ENCODE data around the gene CLMN.

Gene CLMN

GRCh38 chr14:95246870-95247269 is 72.8 kb downstream of the CLMN start:
- TF ChIP-seq, protein P1, sequence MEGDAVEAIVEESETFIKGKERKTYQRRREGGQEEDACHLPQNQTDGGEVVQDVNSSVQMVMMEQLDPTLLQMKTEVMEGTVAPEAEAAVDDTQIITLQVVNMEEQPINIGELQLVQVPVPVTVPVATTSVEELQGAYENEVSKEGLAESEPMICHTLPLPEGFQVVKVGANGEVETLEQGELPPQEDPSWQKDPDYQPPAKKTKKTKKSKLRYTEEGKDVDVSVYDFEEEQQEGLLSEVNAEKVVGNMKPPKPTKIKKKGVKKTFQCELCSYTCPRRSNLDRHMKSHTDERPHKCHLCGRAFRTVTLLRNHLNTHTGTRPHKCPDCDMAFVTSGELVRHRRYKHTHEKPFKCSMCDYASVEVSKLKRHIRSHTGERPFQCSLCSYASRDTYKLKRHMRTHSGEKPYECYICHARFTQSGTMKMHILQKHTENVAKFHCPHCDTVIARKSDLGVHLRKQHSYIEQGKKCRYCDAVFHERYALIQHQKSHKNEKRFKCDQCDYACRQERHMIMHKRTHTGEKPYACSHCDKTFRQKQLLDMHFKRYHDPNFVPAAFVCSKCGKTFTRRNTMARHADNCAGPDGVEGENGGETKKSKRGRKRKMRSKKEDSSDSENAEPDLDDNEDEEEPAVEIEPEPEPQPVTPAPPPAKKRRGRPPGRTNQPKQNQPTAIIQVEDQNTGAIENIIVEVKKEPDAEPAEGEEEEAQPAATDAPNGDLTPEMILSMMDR (IDR thresholded peaks at IDR 0.05; ENCODE audit: low read depth, low read length): no peak
- Histone ChIP-seq H3K27me3 (ENCODE audit: insufficient read depth, low read depth, severe bottlenecking) (no peaks in the 10 kb centered on the region), H3K27ac (no peak overlapping the region), H3K36me3 (no peaks in the 10 kb centered on the region), H3K4me3 (ENCODE audit: low read depth, low read length) (no peak overlapping the region), H3K9me3 (ENCODE audit: severe bottlenecking) (no peaks in the 10 kb centered on the region)
- DNase-seq: no peak

- no peak overlapping the region for H3K4me3 ChIP-seq (ENCODE audit: low read depth, low read length)
- DNase-seq: no peak
- H3K9me3 ChIP-seq (ENCODE audit: severe bottlenecking): no peaks in the 10 kb centered on the region
- H3K27me3 ChIP-seq (ENCODE audit: insufficient read depth, low read depth, severe bottlenecking): no peaks in the 10 kb centered on the region
- H3K27ac ChIP-seq: no peak overlapping the region
- no peaks in the 10 kb centered on the region; the same call in 1 of the 2 replicates for H3K36me3 ChIP-seq
- TF ChIP-seq, protein P1 (IDR thresholded peaks at IDR 0.05; ENCODE audit: low read depth, low read length): no peak
Measured at GRCh38 chr14:95245334-95245733, 74.4 kb downstream of the CLMN start.

DNA sequence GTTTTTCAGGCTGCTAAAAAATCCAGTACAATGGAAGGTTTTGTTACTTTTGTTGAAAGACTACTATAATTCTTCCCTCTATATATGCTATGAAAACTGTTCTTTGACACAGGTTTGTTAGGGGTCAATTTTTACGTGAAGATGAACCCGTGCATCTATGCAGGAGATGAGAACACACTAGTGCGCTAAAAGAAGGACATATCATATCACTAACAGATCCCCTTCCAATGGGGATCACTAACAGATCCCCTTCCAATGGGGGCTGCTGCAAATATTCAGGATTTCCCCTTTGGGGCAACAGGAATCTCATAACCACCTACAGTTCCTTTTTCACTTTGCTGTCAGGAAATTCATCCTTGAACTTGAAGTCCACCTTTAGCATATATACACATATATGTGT is 75.1 kb downstream of the CLMN start:
- no peak overlapping the region for H3K27ac ChIP-seq
- H3K9me3 ChIP-seq (ENCODE audit: severe bottlenecking): no peaks in the 10 kb centered on the region
- TF ChIP-seq, protein P1 (IDR thresholded peaks at IDR 0.05; ENCODE audit: low read depth, low read length): no peak
- H3K27me3 ChIP-seq (ENCODE audit: insufficient read depth, low read depth, severe bottlenecking): no peaks in the 10 kb centered on the region
- H3K4me3 ChIP-seq (ENCODE audit: low read depth, low read length): no peak overlapping the region
- H3K36me3 ChIP-seq: peaks cover 4% of the 10 kb centered on the region; the same call in 1 of the 2 replicates
- no peak for DNase-seq

DNA sequence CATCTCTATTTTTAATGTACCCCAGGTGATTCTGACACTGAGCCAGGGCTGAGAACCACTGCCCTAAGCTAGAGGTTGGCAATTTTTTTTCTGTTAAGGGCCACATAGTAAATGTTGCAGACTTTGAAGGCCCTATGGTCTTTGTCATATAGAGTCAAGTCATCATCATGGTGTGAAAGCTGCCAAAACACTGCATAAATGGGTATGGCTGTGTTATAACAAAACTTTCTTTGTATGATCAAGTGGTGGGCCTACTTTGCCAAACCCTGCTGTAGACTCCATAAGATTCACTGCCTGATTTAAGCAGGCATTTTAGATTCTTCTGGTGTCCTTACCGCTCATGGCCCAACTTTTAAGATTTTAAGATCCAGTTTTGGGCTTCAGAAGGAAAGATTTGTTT is 76.8 kb downstream of the CLMN start:
- TF ChIP-seq, protein P1 (IDR thresholded peaks at IDR 0.05; ENCODE audit: low read depth, low read length): no peak
- DNase-seq: no peak
- H3K27ac ChIP-seq: no peak overlapping the region
- no peak overlapping the region for H3K4me3 ChIP-seq (ENCODE audit: low read depth, low read length)
- no peaks in the 10 kb centered on the region for H3K9me3 ChIP-seq (ENCODE audit: severe bottlenecking)
- peaks cover 4% of the 10 kb centered on the region; the same call in 1 of the 2 replicates for H3K36me3 ChIP-seq
- H3K27me3 ChIP-seq (ENCODE audit: insufficient read depth, low read depth, severe bottlenecking): no peaks in the 10 kb centered on the region

DNA sequence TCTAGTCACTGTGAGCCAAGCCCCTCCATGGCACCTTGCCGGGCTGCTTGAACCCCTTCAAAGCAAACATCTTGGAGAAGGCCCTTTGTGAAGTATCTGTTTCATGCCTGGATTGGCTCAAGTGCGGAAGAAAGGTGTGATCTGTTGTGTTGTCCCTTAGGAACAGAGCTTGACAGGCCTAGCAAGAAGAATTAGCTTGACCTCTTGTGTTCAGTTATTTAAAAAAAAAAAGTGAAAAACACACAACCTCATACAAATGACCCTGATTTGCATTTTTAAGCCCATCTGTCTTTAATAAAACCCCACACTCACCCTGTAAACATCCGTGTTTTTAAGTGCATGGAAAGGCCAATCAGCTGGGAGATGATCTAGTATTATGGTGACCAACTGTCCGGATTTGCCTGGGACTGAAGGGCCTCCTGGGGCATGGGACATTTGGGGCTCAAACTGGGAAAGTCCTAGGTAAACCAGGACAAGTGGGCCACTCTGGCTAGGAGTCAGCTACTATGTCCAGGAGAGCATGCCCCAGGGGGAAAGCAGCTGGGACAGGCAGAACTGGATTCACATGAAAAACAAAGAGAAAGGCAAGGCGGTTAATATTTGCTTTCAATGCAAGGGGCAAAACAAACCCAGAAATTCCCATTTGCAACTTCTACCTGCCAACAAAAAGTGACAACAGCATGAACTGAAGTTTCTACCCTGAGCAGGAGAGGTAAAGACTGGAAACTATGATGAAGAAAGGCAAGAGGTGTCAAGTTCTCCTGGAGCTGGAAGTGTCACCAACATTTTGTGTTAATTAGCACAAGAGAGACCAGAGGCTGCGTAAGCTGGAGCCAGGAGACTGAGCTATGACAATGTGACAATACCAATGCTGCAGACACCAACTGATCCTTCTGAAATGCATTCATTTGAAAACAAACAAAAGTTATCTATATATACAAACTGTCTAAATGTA is 78.6 kb downstream of the CLMN start:
- H3K36me3 ChIP-seq: peaks cover 4% of the 10 kb centered on the region; the same call in 1 of the 2 replicates
- no peak overlapping the region for H3K27ac ChIP-seq
- H3K27me3 ChIP-seq (ENCODE audit: insufficient read depth, low read depth, severe bottlenecking): no peaks in the 10 kb centered on the region
- no peak overlapping the region for H3K4me3 ChIP-seq (ENCODE audit: low read depth, low read length)
- no peak for DNase-seq
- H3K9me3 ChIP-seq (ENCODE audit: severe bottlenecking): no peaks in the 10 kb centered on the region
- TF ChIP-seq, protein P1 (IDR thresholded peaks at IDR 0.05; ENCODE audit: low read depth, low read length): no peak

Measured in WERI-Rb-1 (cell line).